GM18505 (cell line): ENCODE results near the gene TLE4.

Source experiments
- ATAC-seq: cut with Tn5 transposase; IDR thresholded peaks from one replicate; pipeline ENCODE4 v1.9.1; 2021; ENCODE audit not compliant: unreplicated experiment
- POLR2A ChIP-seq: IDR thresholded peaks from 4 replicates; pipeline ENCODE4 v1.6.1; 2011; ENCODE audit warnings: borderline replicate concordance; ENCODE audit not compliant: insufficient read depth, insufficient read length; ENCODE audit errors: extremely low read depth

The TLE4 gene

DNA sequence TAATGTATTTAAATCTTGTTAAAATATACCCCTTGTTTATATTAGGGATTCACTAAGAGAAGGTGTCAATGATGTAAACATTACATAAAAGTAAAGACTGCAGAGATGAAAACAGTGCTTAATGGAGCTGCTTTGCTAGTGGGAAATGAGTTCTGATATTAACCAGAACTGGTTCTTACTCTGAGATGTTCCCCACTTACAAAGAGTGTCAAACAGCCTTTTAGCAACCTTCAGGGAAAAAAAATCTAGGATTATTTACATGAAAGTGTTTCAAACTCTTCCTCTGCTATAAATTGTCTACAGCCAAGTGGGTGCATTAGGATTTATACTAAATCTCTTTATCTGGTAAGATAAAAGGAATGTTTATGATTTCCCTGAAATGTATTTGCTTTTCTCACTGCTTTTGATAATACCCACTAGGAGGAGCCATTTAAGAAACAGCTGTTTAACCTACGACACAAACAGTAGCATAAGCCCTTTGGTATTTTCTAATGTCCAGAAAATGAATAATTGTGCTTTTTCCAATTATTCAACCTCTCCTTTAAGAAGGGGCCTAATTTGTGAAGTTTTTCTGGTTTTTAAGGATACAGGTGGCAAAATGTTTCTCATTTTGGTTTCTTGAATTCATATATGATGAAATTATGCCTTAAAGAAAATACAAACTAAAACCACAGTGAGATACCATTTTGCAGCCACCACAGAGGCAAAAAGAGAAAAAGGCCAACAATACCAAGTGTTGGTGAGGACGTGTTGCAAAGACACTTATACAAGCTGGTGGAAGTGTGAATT, 186.3 kb downstream of the TLE4 start:
- ATAC-seq, result no peak
- TF ChIP-seq POLR2A, result no peak

DNA sequence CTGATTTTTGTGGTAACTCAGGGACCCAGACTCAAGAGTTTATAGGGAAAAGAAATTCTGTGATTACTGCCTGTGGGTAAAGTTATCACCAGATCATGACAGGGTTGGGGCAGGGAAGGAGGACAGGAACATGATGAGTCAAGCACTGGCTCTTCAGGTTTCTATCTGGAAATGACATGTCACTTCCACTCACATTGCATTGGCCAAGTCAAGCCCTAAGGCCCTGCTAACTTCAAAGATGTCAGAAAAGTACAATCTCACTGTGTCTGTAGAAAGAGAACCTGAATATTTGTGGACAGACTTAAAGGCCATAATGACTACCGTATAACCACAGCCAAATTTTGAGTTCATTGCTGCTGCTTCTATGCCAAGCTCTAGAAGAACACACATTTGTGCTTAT, 187.7 kb downstream of the TLE4 start:
- ATAC-seq, result no peak
- TF ChIP-seq POLR2A, result no peak

DNA sequence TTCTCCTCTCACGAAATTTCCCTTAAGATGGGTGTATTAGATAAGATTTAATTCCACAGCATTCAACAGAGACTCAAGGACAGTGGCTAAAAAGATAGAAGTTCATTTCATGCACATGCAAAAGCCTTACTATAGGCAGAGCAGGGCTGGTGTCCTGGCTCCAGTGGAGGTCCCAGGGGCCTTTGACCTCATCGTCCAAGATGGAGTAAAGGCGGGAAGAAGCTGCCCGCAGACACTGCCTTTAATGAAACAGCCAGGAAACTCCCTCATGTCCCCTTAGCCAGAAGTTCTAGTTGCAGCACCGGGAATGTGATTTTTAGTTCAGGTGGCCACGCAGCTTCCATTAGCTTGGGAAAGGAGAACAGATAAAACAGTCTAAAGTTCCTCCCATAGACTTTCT, 190.3 kb downstream of the TLE4 start:
- ATAC-seq, result no peak
- TF ChIP-seq POLR2A, result no peak

DNA sequence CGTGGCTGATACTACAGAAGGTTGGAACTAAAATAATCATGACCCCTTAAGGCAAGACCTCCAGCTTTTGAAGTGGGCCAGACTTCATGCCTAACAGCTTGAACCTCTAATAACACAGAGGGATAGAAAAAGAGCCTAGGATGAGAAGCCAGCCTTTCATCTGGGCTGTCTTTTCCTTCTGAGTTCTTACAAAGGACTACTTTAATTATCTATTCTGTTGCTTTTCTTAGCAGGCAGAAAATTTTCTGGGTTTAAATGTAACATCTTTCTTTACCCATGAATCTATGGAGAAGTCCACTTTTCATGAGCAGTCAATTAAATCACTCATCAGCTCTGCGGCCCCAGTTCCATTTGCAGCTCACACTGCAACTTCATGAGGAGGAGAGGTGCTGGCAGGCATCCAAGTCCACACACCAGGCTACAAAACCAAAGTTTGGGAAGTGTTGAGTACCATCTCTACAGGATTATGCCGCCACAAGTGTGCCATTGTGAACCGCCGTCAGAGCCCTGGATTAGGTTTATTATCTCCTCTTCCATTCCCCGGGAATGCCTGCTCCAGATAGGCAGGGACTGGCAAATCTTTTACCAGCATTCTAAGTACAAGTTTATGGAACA, 192.0 kb downstream of the TLE4 start:
- TF ChIP-seq POLR2A, result no peak
- no peak for ATAC-seq

DNA sequence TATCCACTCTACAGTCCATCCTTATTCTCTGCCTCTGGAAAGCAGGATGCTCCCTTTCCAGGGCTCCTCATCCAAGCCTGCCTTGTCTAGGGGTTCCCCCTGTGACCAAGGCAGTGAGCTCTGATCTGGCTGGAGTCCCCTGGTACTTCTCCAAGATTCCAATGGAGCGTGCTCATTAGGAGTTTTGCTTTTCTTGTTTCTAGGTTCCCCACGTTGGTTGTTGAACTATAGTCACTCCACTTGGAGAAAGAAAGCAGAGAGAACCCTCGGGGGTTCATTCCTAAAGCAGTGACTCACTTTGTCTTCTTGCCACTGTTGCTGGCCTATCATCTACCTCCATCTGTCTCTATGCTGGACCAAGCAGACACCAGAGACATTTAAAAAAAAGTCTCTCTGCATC, 192.6 kb downstream of the TLE4 start:
- no peak for ATAC-seq
- no peak for TF ChIP-seq POLR2A

DNA sequence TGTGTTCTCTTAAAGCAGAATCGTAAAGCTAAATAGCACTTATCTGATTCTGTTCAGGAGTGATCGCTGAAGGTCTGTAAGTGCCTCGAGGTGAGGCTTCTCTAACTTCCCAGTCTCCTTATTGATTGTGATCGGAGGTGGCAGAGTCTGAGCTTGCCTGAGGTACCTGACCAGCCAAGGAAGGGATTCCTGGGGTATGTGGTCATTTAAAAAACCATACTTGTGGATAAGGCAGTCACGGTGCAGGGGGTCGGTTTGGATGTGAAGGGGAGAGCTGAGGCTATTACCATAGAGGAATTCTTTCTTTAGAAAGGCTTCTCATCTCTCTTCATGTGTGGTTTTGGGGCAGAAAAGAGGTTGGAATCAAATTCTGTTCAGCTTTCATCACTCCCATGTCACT, 193.7 kb downstream of the TLE4 start:
- ATAC-seq, result no peak
- TF ChIP-seq POLR2A, result no peak

DNA sequence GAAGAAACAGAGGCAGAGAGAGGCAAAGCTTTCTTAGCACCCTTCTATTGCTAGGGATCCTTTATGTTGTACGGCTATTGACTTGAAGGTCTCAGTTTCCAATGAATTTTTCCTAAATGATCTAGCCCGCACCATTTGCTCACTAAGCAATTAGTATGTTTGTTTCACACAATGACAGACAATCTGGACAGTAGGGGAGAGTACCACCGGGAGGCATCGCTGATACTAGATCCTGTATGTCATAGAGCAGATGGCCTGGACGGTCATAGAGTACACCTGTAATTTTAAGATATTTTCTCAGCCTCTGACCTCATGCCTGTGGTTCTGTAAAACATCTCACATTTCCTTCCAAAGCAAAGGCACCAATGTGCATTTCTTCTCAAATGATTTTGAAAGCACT, 194.3 kb downstream of the TLE4 start:
- ATAC-seq, result no peak
- no peak for TF ChIP-seq POLR2A

DNA sequence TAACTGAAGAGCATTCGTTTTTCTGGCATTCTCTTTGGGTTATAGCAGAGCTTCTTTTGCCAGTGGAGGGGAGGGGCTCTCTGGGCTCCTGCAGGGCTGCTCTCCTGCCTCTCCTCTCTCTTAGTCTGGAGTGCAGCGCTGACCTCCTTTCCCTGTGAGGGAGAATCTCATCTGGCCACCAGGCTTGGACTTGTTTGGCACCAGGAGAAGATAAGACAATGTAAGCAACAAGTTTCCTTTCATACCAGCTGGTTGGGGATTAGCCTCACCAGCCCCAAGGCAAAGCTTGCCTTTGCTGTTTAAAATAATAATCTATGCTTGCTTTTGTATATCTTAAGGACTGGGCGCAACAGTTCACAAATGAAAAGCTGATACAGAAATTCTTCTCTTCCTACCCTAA, 196.4 kb downstream of the TLE4 start:
- no peak for ATAC-seq
- no peak for TF ChIP-seq POLR2A

DNA sequence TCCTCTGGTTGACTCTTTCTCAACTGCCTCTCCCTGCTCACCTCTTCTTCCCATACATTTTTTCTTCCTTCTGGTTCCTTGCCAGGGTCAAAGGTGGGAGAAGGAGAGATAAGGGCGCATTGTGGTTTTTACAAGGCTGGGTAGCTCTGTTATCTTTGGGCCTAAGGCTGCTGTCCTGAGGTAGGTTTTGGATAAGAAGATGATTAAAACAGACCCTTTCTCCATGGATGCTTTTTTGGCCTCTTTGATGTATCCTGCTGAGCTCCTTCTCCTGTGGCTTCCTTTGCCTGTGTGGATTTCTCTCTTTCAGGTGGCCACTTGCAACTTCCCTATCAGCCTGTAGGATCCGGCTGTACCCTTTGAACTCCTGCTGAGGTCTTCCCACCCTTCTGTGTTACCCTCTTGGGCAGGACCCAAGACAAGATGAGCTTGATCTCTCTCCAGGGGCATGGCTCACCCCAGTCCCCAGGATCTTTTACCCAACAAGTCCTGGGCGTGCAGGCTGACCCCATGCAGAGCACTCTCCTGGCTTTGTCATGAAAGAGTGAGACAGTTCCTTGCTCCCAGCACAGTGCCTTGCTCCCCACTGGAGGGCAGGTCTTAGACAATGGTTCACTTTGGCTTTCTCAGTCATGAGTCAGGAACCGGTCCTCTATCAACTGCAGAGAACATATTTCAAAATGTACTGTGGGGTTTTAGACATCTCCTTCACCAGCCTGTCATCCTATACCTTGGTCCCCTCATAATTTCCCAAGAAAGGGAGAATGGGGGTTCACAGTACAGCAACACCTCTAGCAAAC, 197.9 kb downstream of the TLE4 start:
- ATAC-seq, result no peak
- no peak for TF ChIP-seq POLR2A

DNA sequence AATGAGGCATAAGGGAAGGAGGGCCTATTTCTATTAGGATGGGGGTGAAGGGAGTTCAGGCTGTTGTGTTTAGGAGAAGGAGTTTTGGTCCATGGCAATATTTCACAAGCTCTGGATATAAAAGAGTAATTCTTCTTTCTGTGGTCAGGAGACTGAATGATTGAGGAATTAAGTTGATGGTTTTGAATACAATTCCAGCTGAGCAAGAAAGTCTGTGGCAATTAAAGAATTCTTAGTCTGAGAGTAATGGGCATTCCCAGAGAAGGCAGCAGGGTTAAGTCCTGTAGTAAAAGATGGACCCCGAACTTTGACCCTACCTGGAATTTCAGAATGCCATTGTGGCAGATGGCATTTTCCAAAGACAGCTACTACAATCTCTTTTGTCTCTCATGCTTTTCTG, 202.6 kb downstream of the TLE4 start:
- ATAC-seq, result no peak
- TF ChIP-seq POLR2A, result no peak
